ENCODE results near the gene LMO3.

LMO3 gene

GRCh38 chr12:16585781-16586180 lies 20.2 kb downstream of the LMO3 start:
- Histone ChIP-seq H3K4me2 (ENCODE audit: low read depth, low read length, poor library complexity, severe bottlenecking) (no peak overlapping the region), H3F3A (ENCODE audit: low read depth) (no peaks in the 10 kb centered on the region), H3K9me3 (ENCODE audit: insufficient read depth, low read depth, low read length) (0 out of 2 replicates have a peak, but pooled peaks cover 5% of the 10 kb centered on the region), H3K9me2 (replicated peaks; ENCODE audit: low read depth, low read length) (no peaks in the 10 kb centered on the region), H3K36me3 (ENCODE audit: insufficient read depth, low read length) (no peaks in the 10 kb centered on the region), H2AFZ (ENCODE audit: low read length) (no peak overlapping the region), H4K20me1 (ENCODE audit: insufficient read depth, low read length, poor library complexity, severe bottlenecking) (no peaks in the 10 kb centered on the region), H3K4me1 (ENCODE audit: insufficient read depth, low read length, poor library complexity, severe bottlenecking) (no peaks in the 10 kb centered on the region), H3K79me2 (ENCODE audit: insufficient read depth, low read length) (no peaks in the 10 kb centered on the region), H3K9ac (ENCODE audit: low read depth, low read length, poor library complexity, severe bottlenecking) (no peak overlapping the region), H3K4me3 (ENCODE audit: low read length, poor library complexity, severe bottlenecking) (no peak overlapping the region), H3K27me3 (ENCODE audit: insufficient read depth, low read length, poor library complexity, severe bottlenecking) (no peaks in the 10 kb centered on the region)
- TF ChIP-seq EZH2phosphoT487 (IDR thresholded peaks at IDR 0.05; ENCODE audit: borderline replicate concordance): no peak
- TF ChIP-seq, protein P1, sequence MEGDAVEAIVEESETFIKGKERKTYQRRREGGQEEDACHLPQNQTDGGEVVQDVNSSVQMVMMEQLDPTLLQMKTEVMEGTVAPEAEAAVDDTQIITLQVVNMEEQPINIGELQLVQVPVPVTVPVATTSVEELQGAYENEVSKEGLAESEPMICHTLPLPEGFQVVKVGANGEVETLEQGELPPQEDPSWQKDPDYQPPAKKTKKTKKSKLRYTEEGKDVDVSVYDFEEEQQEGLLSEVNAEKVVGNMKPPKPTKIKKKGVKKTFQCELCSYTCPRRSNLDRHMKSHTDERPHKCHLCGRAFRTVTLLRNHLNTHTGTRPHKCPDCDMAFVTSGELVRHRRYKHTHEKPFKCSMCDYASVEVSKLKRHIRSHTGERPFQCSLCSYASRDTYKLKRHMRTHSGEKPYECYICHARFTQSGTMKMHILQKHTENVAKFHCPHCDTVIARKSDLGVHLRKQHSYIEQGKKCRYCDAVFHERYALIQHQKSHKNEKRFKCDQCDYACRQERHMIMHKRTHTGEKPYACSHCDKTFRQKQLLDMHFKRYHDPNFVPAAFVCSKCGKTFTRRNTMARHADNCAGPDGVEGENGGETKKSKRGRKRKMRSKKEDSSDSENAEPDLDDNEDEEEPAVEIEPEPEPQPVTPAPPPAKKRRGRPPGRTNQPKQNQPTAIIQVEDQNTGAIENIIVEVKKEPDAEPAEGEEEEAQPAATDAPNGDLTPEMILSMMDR (conservative IDR thresholded peaks at IDR 0.05; ENCODE audit: low read length): no peak

GRCh38 chr12:16583969-16584745 lies 21.8 kb downstream of the LMO3 start:
- Histone ChIP-seq H3K79me2 (ENCODE audit: insufficient read depth, low read length) (no peaks in the 10 kb centered on the region), H3F3A (ENCODE audit: low read depth) (no peaks in the 10 kb centered on the region), H3K36me3 (ENCODE audit: insufficient read depth, low read length) (no peaks in the 10 kb centered on the region), H2AFZ (ENCODE audit: low read length) (no peak overlapping the region), H3K4me1 (ENCODE audit: insufficient read depth, low read length, poor library complexity, severe bottlenecking) (no peaks in the 10 kb centered on the region), H3K4me2 (ENCODE audit: low read depth, low read length, poor library complexity, severe bottlenecking) (no peak overlapping the region), H3K4me3 (ENCODE audit: low read length, poor library complexity, severe bottlenecking) (no peak overlapping the region), H3K9ac (ENCODE audit: low read depth, low read length, poor library complexity, severe bottlenecking) (no peak overlapping the region), H3K27me3 (ENCODE audit: insufficient read depth, low read length, poor library complexity, severe bottlenecking) (no peaks in the 10 kb centered on the region), H4K20me1 (ENCODE audit: insufficient read depth, low read length, poor library complexity, severe bottlenecking) (no peaks in the 10 kb centered on the region), H3K9me2 (replicated peaks; ENCODE audit: low read depth, low read length) (no peaks in the 10 kb centered on the region), H3K9me3 (ENCODE audit: insufficient read depth, low read depth, low read length) (0 out of 2 replicates have a peak, but pooled peaks cover 5% of the 10 kb centered on the region)
- TF ChIP-seq, protein P1 (conservative IDR thresholded peaks at IDR 0.05; ENCODE audit: low read length): no peak
- no peak for TF ChIP-seq EZH2phosphoT487 (IDR thresholded peaks at IDR 0.05; ENCODE audit: borderline replicate concordance)

- Histone ChIP-seq H3K4me2 (ENCODE audit: low read depth, low read length, poor library complexity, severe bottlenecking) (no peak overlapping the region), H3K27me3 (ENCODE audit: insufficient read depth, low read length, poor library complexity, severe bottlenecking) (no peaks in the 10 kb centered on the region), H2AFZ (ENCODE audit: low read length) (no peak overlapping the region), H3K79me2 (ENCODE audit: insufficient read depth, low read length) (no peaks in the 10 kb centered on the region), H4K20me1 (ENCODE audit: insufficient read depth, low read length, poor library complexity, severe bottlenecking) (no peaks in the 10 kb centered on the region), H3K36me3 (ENCODE audit: insufficient read depth, low read length) (no peaks in the 10 kb centered on the region), H3K4me1 (ENCODE audit: insufficient read depth, low read length, poor library complexity, severe bottlenecking) (no peaks in the 10 kb centered on the region), H3K9me3 (ENCODE audit: insufficient read depth, low read depth, low read length) (0 out of 2 replicates have a peak, but pooled peaks cover 5% of the 10 kb centered on the region), H3K9me2 (replicated peaks; ENCODE audit: low read depth, low read length) (no peaks in the 10 kb centered on the region), H3K4me3 (ENCODE audit: low read length, poor library complexity, severe bottlenecking) (no peak overlapping the region), H3K9ac (ENCODE audit: low read depth, low read length, poor library complexity, severe bottlenecking) (no peak overlapping the region), H3F3A (ENCODE audit: low read depth) (no peaks in the 10 kb centered on the region)
- TF ChIP-seq EZH2phosphoT487 (IDR thresholded peaks at IDR 0.05; ENCODE audit: borderline replicate concordance): no peak
- TF ChIP-seq, protein P1 (conservative IDR thresholded peaks at IDR 0.05; ENCODE audit: low read length): no peak
Measured at GRCh38 chr12:16581416-16581815, 24.5 kb downstream of the LMO3 start.

Data from Loucy (cell line).